ENCODE results near the gene DMD. TPM values are rescaled to one million over a fixed set of nuclear protein-coding genes. Genes with fewer than 3 reads are reported as not detected.

DMD gene
- total RNA-seq, 4 donors from 2014 or later = 2.2 to 26.7 (median 7.8) TPM

DNA sequence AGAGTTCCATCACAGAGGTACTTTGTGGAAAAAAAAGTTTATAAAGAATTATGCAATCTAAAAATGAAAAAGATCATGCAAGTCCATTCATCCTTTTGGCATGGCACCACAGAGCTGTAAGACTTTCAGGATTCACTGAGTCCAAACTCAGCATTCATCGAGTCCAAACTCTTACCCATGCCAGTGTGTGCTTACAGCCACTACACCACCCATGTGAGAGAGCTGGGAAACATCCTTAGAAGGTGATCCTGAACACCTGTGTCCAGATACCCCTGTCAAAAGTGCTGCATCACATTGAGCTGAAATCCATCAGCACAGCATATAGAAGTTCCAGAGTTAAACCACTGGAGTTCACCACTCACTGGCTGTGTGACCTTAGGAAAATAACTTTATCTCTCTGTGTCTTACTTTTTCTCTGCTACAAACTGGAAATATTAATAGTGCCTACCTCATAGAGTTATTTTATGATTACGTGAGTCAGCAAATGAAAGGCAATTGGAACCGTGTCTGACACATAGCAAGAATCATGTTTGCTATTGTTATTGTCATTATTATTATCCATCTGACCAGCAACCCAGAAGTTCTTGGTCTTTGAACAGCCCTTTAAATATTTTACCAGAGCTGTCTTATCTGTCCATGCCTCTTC, 2024.5 kb downstream of the DMD start:
- Histone ChIP-seq H3K27ac (no peak overlapping the region), H3K27me3 (no peaks in the 10 kb centered on the region), H3K9me3 (no peaks in the 10 kb centered on the region), H3K4me1 (no peaks in the 10 kb centered on the region), H3K4me3 (no peak overlapping the region), H3K36me3 (no peaks in the 10 kb centered on the region)
- intact Hi-C loops (cut with DNase I) = no loop called here
- DNase-seq = no peak
- TF ChIP-seq, protein P1, sequence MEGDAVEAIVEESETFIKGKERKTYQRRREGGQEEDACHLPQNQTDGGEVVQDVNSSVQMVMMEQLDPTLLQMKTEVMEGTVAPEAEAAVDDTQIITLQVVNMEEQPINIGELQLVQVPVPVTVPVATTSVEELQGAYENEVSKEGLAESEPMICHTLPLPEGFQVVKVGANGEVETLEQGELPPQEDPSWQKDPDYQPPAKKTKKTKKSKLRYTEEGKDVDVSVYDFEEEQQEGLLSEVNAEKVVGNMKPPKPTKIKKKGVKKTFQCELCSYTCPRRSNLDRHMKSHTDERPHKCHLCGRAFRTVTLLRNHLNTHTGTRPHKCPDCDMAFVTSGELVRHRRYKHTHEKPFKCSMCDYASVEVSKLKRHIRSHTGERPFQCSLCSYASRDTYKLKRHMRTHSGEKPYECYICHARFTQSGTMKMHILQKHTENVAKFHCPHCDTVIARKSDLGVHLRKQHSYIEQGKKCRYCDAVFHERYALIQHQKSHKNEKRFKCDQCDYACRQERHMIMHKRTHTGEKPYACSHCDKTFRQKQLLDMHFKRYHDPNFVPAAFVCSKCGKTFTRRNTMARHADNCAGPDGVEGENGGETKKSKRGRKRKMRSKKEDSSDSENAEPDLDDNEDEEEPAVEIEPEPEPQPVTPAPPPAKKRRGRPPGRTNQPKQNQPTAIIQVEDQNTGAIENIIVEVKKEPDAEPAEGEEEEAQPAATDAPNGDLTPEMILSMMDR (IDR thresholded peaks at IDR 0.05) = no peak
- TF ChIP-seq POLR2A (IDR thresholded peaks at IDR 0.05) = no peak
- WGBS, 2 donors = 64 to 84% methylated on average over 3 of the region's 3 CpGs

DNA sequence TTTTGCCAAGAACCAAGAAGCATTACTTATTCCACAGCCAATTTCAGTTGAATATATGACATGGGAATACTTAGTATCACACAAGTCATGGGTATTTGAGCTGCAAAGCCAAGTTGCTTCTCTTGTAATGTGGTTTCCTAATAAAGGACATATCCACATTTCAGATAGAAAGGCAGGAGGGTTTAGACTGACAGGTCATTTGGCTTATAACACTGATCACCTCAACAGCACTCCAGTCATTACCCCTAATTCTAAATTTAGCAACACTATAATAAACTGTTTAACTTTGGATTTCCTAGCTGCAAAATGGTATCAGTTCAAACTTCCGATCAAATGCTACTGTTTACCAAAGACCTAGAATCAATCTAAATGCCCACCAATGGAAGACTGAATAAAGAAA, 2025.5 kb downstream of the DMD start:
- WGBS, 2 donors = 80% methylated on average over 1 of the region's 1 CpG; no CpG with 5 or more reads in 1 of the 2 donors
- H3K27ac ChIP-seq = no peak overlapping the region
- no peak overlapping the region for H3K4me3 ChIP-seq
- no peak for DNase-seq
- H3K4me1 ChIP-seq = no peaks in the 10 kb centered on the region
- H3K9me3 ChIP-seq = no peaks in the 10 kb centered on the region
- intact Hi-C loops (cut with DNase I) = no loop called here
- H3K36me3 ChIP-seq = no peaks in the 10 kb centered on the region
- TF ChIP-seq, protein P1 (IDR thresholded peaks at IDR 0.05) = no peak
- no peak for TF ChIP-seq POLR2A (IDR thresholded peaks at IDR 0.05)
- H3K27me3 ChIP-seq = no peaks in the 10 kb centered on the region

DNA sequence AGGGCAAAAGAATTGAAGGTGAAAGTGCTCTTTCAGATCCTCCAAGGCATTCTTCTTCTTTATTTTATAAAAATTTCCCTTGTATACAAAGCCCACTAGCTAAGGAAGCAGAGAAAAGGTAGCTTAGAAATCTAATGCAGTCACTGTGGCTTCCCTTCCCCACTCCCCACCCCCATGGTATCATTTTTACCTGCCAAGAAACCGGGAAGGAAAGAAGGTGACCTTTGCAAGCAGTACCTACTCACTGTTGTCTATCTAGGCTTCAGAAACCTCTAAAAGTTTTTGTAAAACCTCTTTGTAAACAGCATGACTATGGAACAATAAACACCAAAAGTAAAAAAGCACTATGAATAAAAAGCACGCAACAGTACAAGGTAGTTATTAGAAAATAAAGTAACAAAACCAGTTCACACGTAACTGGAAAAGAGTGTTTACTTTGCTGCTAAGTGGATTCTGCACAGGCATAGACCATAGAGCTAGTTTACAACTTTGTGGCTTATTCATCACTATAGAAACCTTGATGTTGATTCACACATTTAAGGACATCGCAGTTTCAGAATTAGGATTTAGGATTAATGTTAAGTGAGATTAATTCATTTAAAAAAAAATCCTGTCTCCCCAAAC, 2029.9 kb downstream of the DMD start:
- Histone ChIP-seq H3K4me3 (no peak overlapping the region), H3K9me3 (no peaks in the 10 kb centered on the region), H3K4me1 (no peaks in the 10 kb centered on the region), H3K36me3 (no peaks in the 10 kb centered on the region), H3K27ac (no peak overlapping the region), H3K27me3 (no peaks in the 10 kb centered on the region)
- WGBS, 2 donors = 22 to 34% methylated on average over 4 of the region's 4 CpGs
- no peak for DNase-seq
- no peak for TF ChIP-seq POLR2A (IDR thresholded peaks at IDR 0.05)
- TF ChIP-seq, protein P1 (IDR thresholded peaks at IDR 0.05) = no peak
- intact Hi-C loops (cut with DNase I) = no loop called here

DNA sequence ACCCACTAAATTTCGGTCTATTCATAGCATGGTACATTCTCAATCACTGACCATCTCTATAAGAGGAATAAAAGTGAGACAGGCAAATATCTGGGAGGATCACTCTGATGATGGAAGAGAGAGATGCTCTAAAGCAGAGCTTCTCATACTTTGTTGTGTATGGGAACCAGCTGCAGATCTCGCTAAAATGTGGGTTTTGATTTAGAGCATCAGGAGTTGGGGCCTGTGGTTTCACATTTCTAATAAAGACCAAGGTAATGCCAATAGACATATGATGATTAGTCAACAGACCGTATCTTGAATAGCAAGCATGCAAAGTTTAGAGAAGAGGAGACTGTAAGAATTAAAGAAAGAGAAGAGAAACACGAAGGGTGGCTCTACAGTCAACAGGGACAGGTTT, 2032.1 kb downstream of the DMD start:
- intact Hi-C loops (cut with DNase I) = no loop called here
- Histone ChIP-seq H3K9me3 (no peaks in the 10 kb centered on the region), H3K27me3 (no peaks in the 10 kb centered on the region), H3K4me3 (no peak overlapping the region), H3K27ac (no peak overlapping the region), H3K4me1 (no peaks in the 10 kb centered on the region), H3K36me3 (no peaks in the 10 kb centered on the region)
- TF ChIP-seq, protein P1 (IDR thresholded peaks at IDR 0.05) = no peak
- no peak for TF ChIP-seq POLR2A (IDR thresholded peaks at IDR 0.05)
- DNase-seq = no peak
- 69 to 89% methylated on average over 4 of the region's 4 CpGs for WGBS, 2 donors

DNA sequence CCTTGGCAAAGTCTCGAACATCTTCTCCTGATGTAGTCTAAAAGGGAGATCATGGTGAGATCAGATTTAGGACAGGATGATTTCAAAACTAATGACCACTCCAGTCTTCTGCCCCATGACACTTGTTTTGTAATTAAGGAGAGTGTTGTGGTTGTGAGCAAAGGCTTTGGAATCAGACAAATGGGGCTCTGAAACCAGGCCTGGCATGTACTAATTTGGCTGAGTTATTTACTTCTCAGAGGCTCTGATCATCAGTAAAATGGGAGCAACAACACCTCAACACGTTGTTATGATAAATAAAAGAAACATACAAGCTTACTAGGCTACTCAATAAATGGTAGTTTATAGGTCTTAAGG, 2032.6 kb downstream of the DMD start:
- Histone ChIP-seq H3K27me3 (no peaks in the 10 kb centered on the region), H3K27ac (no peak overlapping the region), H3K36me3 (no peaks in the 10 kb centered on the region), H3K4me1 (no peaks in the 10 kb centered on the region), H3K9me3 (no peaks in the 10 kb centered on the region), H3K4me3 (no peak overlapping the region)
- intact Hi-C loops (cut with DNase I) = no loop called here
- TF ChIP-seq, protein P1 (IDR thresholded peaks at IDR 0.05) = no peak
- TF ChIP-seq POLR2A (IDR thresholded peaks at IDR 0.05) = no peak
- WGBS, 2 donors = 68 to 89% methylated on average over 2 of the region's 2 CpGs
- no peak for DNase-seq
